CD14-positive monocyte (primary cell): Measurements from ENCODE around the gene RYK. TPM values are rescaled to one million over a fixed set of nuclear protein-coding genes. Genes with fewer than 3 reads are reported as not detected.

Experiments
- DNase-seq, 3 donors: peaks; one replicate each; pipeline ENCODE4 v3.0.0-alpha.2; 2011 to 2022
- H2AFZ ChIP-seq: 2 replicates; pipeline ENCODE4 v1.6.0; 2012; ENCODE audit warnings: mild to moderate bottlenecking, low read depth, low read length, inconsistent platforms; ENCODE audit not compliant: insufficient read depth, poor library complexity, severe bottlenecking
- H3K27ac ChIP-seq, 2 donors: 1 replicate in 1 of 2; 2 replicates in 1 of 2; pipeline ENCODE4 v1.5.1; 2012 to 2013; ENCODE audit warnings: low read length in 2 of 2, control low read depth in 1 of 2, inconsistent platforms in 1 of 2, low read depth in 1 of 2, mild to moderate bottlenecking in 1 of 2
- H3K27me3 ChIP-seq, 2 donors: one replicate each; pipeline versions ENCODE4 v1.6.0 to v1.6.1; 2011 to 2013; ENCODE audit warnings: low read length in 2 of 2; ENCODE audit not compliant: control insufficient read depth in 2 of 2, insufficient read depth in 2 of 2
- H3K36me3 ChIP-seq, 2 donors: replicated peaks in 1 of 2; 1 replicate in 1 of 2; 2 replicates in 1 of 2; pipeline versions ENCODE4 v1.5.1 to v1.6.1; 2012 to 2013; ENCODE audit warnings: low read length in 2 of 2, control low read depth in 1 of 2, inconsistent platforms in 1 of 2, mild to moderate bottlenecking in 1 of 2; ENCODE audit not compliant: insufficient read depth in 2 of 2, control insufficient read depth in 1 of 2
- H3K4me1 ChIP-seq, 2 donors: 1 replicate in 1 of 2; 2 replicates in 1 of 2; pipeline versions ENCODE4 v1.5.1 to v1.6.1; 2012 to 2013; ENCODE audit warnings: low read length in 2 of 2, control low read depth in 1 of 2, inconsistent platforms in 1 of 2, mild to moderate bottlenecking in 1 of 2, moderate library complexity in 1 of 2; ENCODE audit not compliant: insufficient read depth in 2 of 2, control insufficient read depth in 1 of 2
- H3K4me2 ChIP-seq: replicated peaks from 2 replicates; pipeline ENCODE3; 2012; ENCODE audit warnings: low read length, moderate library complexity, mild to moderate bottlenecking; ENCODE audit not compliant: poor library complexity, severe bottlenecking; ENCODE audit errors: extremely low read depth
- H3K4me3 ChIP-seq, 3 experiments: fragments of 200-600 bp in 1 of 3; sonication (generic) in 1 of 3; replicated peaks in 1 of 3; 1 replicate in 2 of 3; 2 replicates in 1 of 3; pipeline ENCODE4 v1.5.1; 2011 to 2013; ENCODE audit warnings: low read length in 3 of 3, mild to moderate bottlenecking in 3 of 3, control low read depth in 2 of 3, low read depth in 2 of 3, inconsistent platforms in 1 of 3, moderate library complexity in 1 of 3
- H3K79me2 ChIP-seq: 2 replicates; pipeline ENCODE4 v1.6.0; 2012; ENCODE audit warnings: mild to moderate bottlenecking, control low read depth, inconsistent platforms, low read length, moderate library complexity; ENCODE audit not compliant: insufficient read depth
- H3K9ac ChIP-seq: 2 replicates; pipeline ENCODE4 v1.6.0; 2017; ENCODE audit warnings: low read length, mild to moderate bottlenecking; ENCODE audit not compliant: insufficient read depth, poor library complexity, severe bottlenecking
- H3K9me3 ChIP-seq, 2 donors: replicated peaks in 1 of 2; 1 replicate in 1 of 2; 2 replicates in 1 of 2; pipeline versions ENCODE4 v1.5.1 to v1.6.1; 2012 to 2013; ENCODE audit warnings: low read length in 2 of 2, control low read depth in 1 of 2; ENCODE audit not compliant: control insufficient read depth in 1 of 2, insufficient read depth in 1 of 2
- H4K20me1 ChIP-seq: 2 replicates; pipeline ENCODE4 v1.6.0; 2012; ENCODE audit warnings: mild to moderate bottlenecking, low read length, control low read depth, moderate library complexity; ENCODE audit not compliant: insufficient read depth
- H3K27ac Mint-ChIP-seq, 7 donors: one replicate each; pipeline ENCODE4 v1.8.0; 2020; ENCODE audit warnings: mild to moderate bottlenecking in 7 of 7, mixed read lengths in 7 of 7, moderate library complexity in 6 of 7, inconsistent platforms in 2 of 7
- H3K27me3 Mint-ChIP-seq, 3 donors: one replicate each; pipeline ENCODE4 v1.8.0; 2021 to 2022; ENCODE audit warnings: low read depth in 3 of 3, mild to moderate bottlenecking in 3 of 3, mixed read lengths in 3 of 3, moderate library complexity in 3 of 3, inconsistent platforms in 1 of 3
- H3K36me3 Mint-ChIP-seq, 2 donors: one replicate each; pipeline ENCODE4 v1.8.0; 2020; ENCODE audit warnings: mixed read lengths in 2 of 2, inconsistent platforms in 1 of 2, mild to moderate bottlenecking in 1 of 2
- H3K4me1 Mint-ChIP-seq: one replicate; pipeline ENCODE4 v1.8.0; 2020; ENCODE audit warnings: mild to moderate bottlenecking, mixed read lengths
- H3K4me3 Mint-ChIP-seq, 2 donors: one replicate each; pipeline ENCODE4 v1.8.0; 2020; ENCODE audit warnings: mild to moderate bottlenecking in 2 of 2, mixed read lengths in 2 of 2, moderate library complexity in 1 of 2
- H3K9me3 Mint-ChIP-seq, 7 donors: one replicate each; pipeline ENCODE4 v1.8.0; 2020 to 2022; ENCODE audit warnings: mixed read lengths in 7 of 7, mild to moderate bottlenecking in 6 of 7, moderate library complexity in 6 of 7, inconsistent platforms in 2 of 7
- WGBS: methylation state at CpG from one replicate; pipeline ENCODE4 v1.1.5; 2013; ENCODE audit warnings: missing lambda C conversion rate; ENCODE audit not compliant: insufficient coverage; 5-methylcytosine and 5-hydroxymethylcytosine counted together
- intact Hi-C, 2 donors: fragments of 100-400 bp; cut with micrococcal nuclease; formaldehyde crosslinking; loops; one replicate each; pipeline versions ENCODE4 v1.15.0 to v1.15.1; 2023
- polyA plus RNA-seq, 3 donors: library from polyadenylated mRNA; depleted of rRNA in 1 of 3; unstranded in 2 of 3; stranded (reverse) in 1 of 3; fragments of 300-500 nt in 2 of 3; fragments of >200 nt in 1 of 3; fragmentation: Illumina TruSeq in 2 of 3; gene quantifications; 1 replicate in 2 of 3; 2 replicates in 1 of 3; pipeline ENCODE4 v1.2.3, GENCODE V29; 2012 to 2021
- TF ChIP-seq, protein P1 (sequence below): fragments of 200-600 bp; IDR thresholded peaks from one replicate; pipeline ENCODE4 v1.8.0; 2022; ENCODE audit warnings: antibody characterized with exemption, mild to moderate bottlenecking

Gene RYK
- polyA plus RNA-seq, 3 donors: 3.5 to 14.2 (median 5.0) TPM

- no peaks in the 10 kb centered on the region for H3K27me3 Mint-ChIP-seq
- H3K9ac ChIP-seq: no peak overlapping the region
- intact Hi-C loops: no loop called here
- H2AFZ ChIP-seq: no peak overlapping the region
- H3K79me2 ChIP-seq: no peaks in the 10 kb centered on the region
- H3K4me1 ChIP-seq: no peaks in the 10 kb centered on the region
- H3K36me3 Mint-ChIP-seq: no peaks in the 10 kb centered on the region
- no peaks in the 10 kb centered on the region for H4K20me1 ChIP-seq
- no peak overlapping the region for H3K4me3 Mint-ChIP-seq
- TF ChIP-seq, protein P1, sequence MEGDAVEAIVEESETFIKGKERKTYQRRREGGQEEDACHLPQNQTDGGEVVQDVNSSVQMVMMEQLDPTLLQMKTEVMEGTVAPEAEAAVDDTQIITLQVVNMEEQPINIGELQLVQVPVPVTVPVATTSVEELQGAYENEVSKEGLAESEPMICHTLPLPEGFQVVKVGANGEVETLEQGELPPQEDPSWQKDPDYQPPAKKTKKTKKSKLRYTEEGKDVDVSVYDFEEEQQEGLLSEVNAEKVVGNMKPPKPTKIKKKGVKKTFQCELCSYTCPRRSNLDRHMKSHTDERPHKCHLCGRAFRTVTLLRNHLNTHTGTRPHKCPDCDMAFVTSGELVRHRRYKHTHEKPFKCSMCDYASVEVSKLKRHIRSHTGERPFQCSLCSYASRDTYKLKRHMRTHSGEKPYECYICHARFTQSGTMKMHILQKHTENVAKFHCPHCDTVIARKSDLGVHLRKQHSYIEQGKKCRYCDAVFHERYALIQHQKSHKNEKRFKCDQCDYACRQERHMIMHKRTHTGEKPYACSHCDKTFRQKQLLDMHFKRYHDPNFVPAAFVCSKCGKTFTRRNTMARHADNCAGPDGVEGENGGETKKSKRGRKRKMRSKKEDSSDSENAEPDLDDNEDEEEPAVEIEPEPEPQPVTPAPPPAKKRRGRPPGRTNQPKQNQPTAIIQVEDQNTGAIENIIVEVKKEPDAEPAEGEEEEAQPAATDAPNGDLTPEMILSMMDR: no peak
- H3K27ac ChIP-seq: no peak overlapping the region
- no peaks in the 10 kb centered on the region for H3K4me1 Mint-ChIP-seq
- H3K9me3 ChIP-seq: peaks cover 0 to 9% of the 10 kb centered on the region in 2 donors
- no peaks in the 10 kb centered on the region for H3K36me3 ChIP-seq
- H3K27me3 ChIP-seq: no peaks in the 10 kb centered on the region
- peaks cover 0 to 17% (median 14%) of the 10 kb centered on the region in 7 donors for H3K9me3 Mint-ChIP-seq
- no peak overlapping the region for H3K27ac Mint-ChIP-seq
- no peak overlapping the region for H3K4me3 ChIP-seq
- no CpG with 5 or more reads among the region's 2 CpGs for WGBS
- no peak for DNase-seq
- H3K4me2 ChIP-seq: no peak overlapping the region
Measured at GRCh38 chr3:134114726-134115125, 135.9 kb downstream of the RYK start.

- TF ChIP-seq, protein P1: no peak
- H3K36me3 ChIP-seq: no peaks in the 10 kb centered on the region
- H3K9me3 Mint-ChIP-seq: peaks cover 0 to 8% (median 6%) of the 10 kb centered on the region in 7 donors
- no peak overlapping the region for H3K27ac Mint-ChIP-seq
- no peak overlapping the region for H3K27ac ChIP-seq
- H3K4me2 ChIP-seq: no peak overlapping the region
- intact Hi-C loops: no loop called here
- H3K79me2 ChIP-seq: no peaks in the 10 kb centered on the region
- H3K9me3 ChIP-seq: no peaks in the 10 kb centered on the region
- no peaks in the 10 kb centered on the region for H3K27me3 ChIP-seq
- no peak for DNase-seq
- no peaks in the 10 kb centered on the region for H3K27me3 Mint-ChIP-seq
- H2AFZ ChIP-seq: no peak overlapping the region
- no peaks in the 10 kb centered on the region for H3K36me3 Mint-ChIP-seq
- H3K4me1 Mint-ChIP-seq: peaks cover 4% of the 10 kb centered on the region
- no peak overlapping the region for H3K9ac ChIP-seq
- H3K4me3 Mint-ChIP-seq: no peak overlapping the region
- no peaks in the 10 kb centered on the region for H4K20me1 ChIP-seq
- no peaks in the 10 kb centered on the region for H3K4me1 ChIP-seq
- no peak overlapping the region for H3K4me3 ChIP-seq
- WGBS: no CpG with 5 or more reads among the region's 2 CpGs
Measured at GRCh38 chr3:134111616-134112015, 139.0 kb downstream of the RYK start.
